ENCODE measurements around the gene PSEN1. TPM values are rescaled to one million over a fixed set of nuclear protein-coding genes. Genes with fewer than 3 reads are reported as not detected.

Gene PSEN1
- total RNA-seq, 2 experiments from 2014 or later, result 33.9 to 37.3 TPM

GRCh38 chr14:73208846-73209245 is 72.5 kb downstream of the PSEN1 start:
- Mint-ChIP-seq H3K9me3 (ENCODE audit: low read depth) (peaks cover 2% of the 10 kb centered on the region), H3K27ac (no peak overlapping the region), H3K36me3 (peaks cover 64% of the 10 kb centered on the region), H3K4me1 (peaks cover 2% of the 10 kb centered on the region), H3K27me3 (no peaks in the 10 kb centered on the region), H3K4me3 (no peak overlapping the region)
- CTCF ChIA-PET, result interaction anchor here (0.6 to 1.6 kb wide), 2 partner anchors 180 to 263 kb away, joined by 3 to 7 read pairs; no protein-coding TSS in a partner anchor
- ATAC-seq (no peak), DNase-seq (no peak)

GRCh38 chr14:73209953-73210352 is 73.6 kb downstream of the PSEN1 start:
- H3K27me3 Mint-ChIP-seq, result no peaks in the 10 kb centered on the region
- H3K4me1 Mint-ChIP-seq, result peaks cover 2% of the 10 kb centered on the region
- CTCF ChIA-PET, result interaction anchor here (1.6 kb wide), 1 partner anchor 262 kb away, joined by 7 read pairs; no protein-coding TSS in a partner anchor

GRCh38 chr14:73211251-73212040 is 75.1 kb downstream of the PSEN1 start:
- Mint-ChIP-seq H3K36me3 (peaks cover 57% of the 10 kb centered on the region), H3K4me1 (peaks cover 2% of the 10 kb centered on the region), H3K4me3 (no peak overlapping the region), H3K27ac (no peak overlapping the region), H3K9me3 (ENCODE audit: low read depth) (peaks cover 2% of the 10 kb centered on the region), H3K27me3 (no peaks in the 10 kb centered on the region)
- ATAC-seq, result no peak
- DNase-seq, result no peak
- CTCF ChIA-PET, result interaction anchor here (1.4 kb wide), 1 partner anchor 20 kb away, joined by 3 read pairs; no protein-coding TSS in a partner anchor

More at GRCh38 chr14:73209953-73210352, 73.6 kb downstream of the PSEN1 start:
- H3K27ac Mint-ChIP-seq, result no peak overlapping the region
- H3K4me3 Mint-ChIP-seq, result no peak overlapping the region
- H3K36me3 Mint-ChIP-seq, result peaks cover 67% of the 10 kb centered on the region
- DNase-seq (no peak), ATAC-seq (no peak)
- H3K9me3 Mint-ChIP-seq (ENCODE audit: low read depth), result peaks cover 2% of the 10 kb centered on the region

DNA sequence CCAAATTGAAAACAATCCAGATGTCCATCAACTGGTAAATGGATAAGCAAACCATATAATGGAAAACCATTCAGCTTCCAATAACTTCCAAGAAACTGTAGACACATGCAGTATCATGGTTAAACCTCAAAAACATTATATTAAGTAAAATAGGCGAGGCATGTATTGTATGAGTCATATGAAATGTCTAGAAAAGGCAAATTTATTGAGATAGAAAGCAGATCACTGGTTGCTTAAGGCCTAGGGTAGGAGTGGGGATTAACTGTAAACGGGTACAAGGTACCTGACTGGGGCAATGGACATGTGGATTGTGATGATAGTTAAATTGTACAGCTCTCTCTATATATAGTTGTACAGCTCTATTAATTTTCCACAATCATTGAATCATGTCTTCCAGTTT is 79.7 kb downstream of the PSEN1 start:
- Mint-ChIP-seq H3K36me3 (peaks cover 47% of the 10 kb centered on the region), H3K9me3 (ENCODE audit: low read depth) (no peaks in the 10 kb centered on the region), H3K27me3 (no peaks in the 10 kb centered on the region), H3K4me3 (no peak overlapping the region), H3K27ac (no peak overlapping the region), H3K4me1 (peaks cover 2% of the 10 kb centered on the region)
- DNase-seq, result no peak
- CTCF ChIA-PET, result no interaction called here
- no peak for ATAC-seq

DNA sequence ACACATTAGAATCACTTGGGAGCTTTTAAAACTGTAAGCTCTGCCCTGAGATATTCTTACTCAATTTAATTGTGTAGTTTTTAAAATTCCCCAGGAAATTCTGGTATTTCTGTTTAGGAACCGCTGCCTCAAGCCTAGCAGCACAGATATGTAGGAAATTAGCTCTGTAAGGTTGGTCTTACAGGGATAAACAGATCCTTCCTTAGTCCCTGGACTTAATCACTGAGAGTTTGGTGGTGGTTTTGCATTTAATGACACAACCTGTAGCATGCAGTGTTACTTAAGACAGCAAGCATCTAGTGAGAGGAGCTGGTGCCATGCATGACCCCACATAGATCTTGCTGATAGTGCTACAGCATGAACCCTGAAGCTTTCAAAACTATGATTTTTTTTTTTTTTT is 81.1 kb downstream of the PSEN1 start:
- Mint-ChIP-seq H3K27ac (no peak overlapping the region), H3K9me3 (ENCODE audit: low read depth) (no peaks in the 10 kb centered on the region), H3K27me3 (no peaks in the 10 kb centered on the region), H3K4me3 (no peak overlapping the region), H3K36me3 (peaks cover 53% of the 10 kb centered on the region), H3K4me1 (peaks cover 14% of the 10 kb centered on the region)
- ATAC-seq (no peak), DNase-seq (no peak)
- CTCF ChIA-PET, result interaction anchor here (0.6 to 0.8 kb wide), 2 partner anchors 27 to 255 kb away, joined by 3 to 4 read pairs; no protein-coding TSS in a partner anchor

DNA sequence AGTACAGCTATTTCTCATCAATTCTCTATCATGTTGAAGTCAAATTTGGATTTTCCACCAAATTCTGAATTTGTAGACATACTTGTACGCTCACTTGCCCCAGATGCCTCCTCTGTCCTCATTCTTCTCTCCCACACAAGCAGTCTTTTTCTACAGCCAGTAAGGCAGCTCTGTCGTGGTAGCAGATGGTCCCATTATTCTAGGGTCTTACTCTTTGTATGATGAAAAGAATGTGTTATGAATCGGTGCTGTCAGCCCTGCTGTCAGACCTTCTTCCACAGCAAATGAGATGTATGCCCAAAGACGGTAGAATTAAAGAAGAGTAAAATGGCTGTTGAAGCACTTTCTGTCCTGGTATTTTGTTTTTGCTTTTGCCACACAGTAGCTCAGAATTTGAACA is 83.8 kb downstream of the PSEN1 start:
- peaks cover 45% of the 10 kb centered on the region for H3K36me3 Mint-ChIP-seq
- H3K9me3 Mint-ChIP-seq (ENCODE audit: low read depth), result no peaks in the 10 kb centered on the region
- H3K4me3 Mint-ChIP-seq, result no peak overlapping the region
- H3K27me3 Mint-ChIP-seq, result no peaks in the 10 kb centered on the region
- no peak for DNase-seq
- H3K27ac Mint-ChIP-seq, result no peak overlapping the region
- CTCF ChIA-PET, result no interaction called here
- H3K4me1 Mint-ChIP-seq, result peaks cover 24% of the 10 kb centered on the region
- no peak for ATAC-seq

- H3K36me3 Mint-ChIP-seq, result peaks cover 45% of the 10 kb centered on the region
- no peak overlapping the region for H3K4me3 Mint-ChIP-seq
- H3K9me3 Mint-ChIP-seq (ENCODE audit: low read depth), result no peaks in the 10 kb centered on the region
- no peak for DNase-seq
- ATAC-seq, result no peak
- peaks cover 24% of the 10 kb centered on the region for H3K4me1 Mint-ChIP-seq
- CTCF ChIA-PET, result no interaction called here
- no peaks in the 10 kb centered on the region for H3K27me3 Mint-ChIP-seq
- H3K27ac Mint-ChIP-seq, result no peak overlapping the region
Measured at GRCh38 chr14:73220634-73221033, 84.3 kb downstream of the PSEN1 start.

DNA sequence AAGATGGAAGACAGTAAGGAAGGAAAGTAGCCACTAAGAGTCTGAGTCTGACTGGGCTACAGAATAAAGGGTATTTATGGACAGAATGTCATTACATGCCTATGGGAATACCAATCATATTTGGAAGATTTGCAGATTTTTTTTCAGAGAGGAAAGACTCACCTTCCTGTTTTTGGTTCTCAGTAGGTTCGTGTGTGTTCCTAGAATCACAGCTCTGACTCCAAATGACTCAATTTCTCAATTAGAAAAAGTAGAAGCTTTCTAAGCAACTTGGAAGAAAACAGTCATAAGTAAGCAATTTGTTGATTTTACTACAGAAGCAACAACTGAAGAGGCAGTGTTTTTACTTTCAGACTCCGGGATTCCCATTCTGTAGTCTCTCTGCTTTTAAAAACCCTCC is 85.6 kb downstream of the PSEN1 start:
- Mint-ChIP-seq H3K27me3 (no peaks in the 10 kb centered on the region), H3K9me3 (ENCODE audit: low read depth) (no peaks in the 10 kb centered on the region), H3K36me3 (peaks cover 43% of the 10 kb centered on the region), H3K4me1 (peaks cover 24% of the 10 kb centered on the region), H3K27ac (peak overlapping the region; percentile 7), H3K4me3 (no peak overlapping the region)
- CTCF ChIA-PET, result no interaction called here
- no peak for DNase-seq
- ATAC-seq, result no peak

GRCh38 chr14:73223049-73223448 is 86.7 kb downstream of the PSEN1 start:
- H3K36me3 Mint-ChIP-seq, result peaks cover 36% of the 10 kb centered on the region

DNA sequence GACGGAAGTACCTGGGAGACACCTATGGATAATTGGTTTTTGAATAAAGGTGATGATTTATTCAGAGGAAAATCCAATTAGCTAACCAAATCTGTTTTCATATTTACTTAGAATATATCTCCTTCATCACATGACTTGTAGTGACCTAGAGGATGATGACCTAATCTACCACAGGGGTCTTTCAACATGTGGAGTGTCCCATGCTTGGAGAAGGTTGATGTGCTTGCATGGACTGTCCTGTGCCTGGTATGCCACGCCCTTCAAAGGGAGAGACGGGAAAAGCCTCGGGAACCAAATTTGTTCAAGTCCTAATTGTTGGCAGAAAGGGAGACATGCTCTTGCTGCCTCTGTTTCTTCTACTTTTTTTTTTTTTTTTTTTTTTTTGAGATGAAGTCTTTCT is 89.2 kb downstream of the PSEN1 start:
- CTCF ChIA-PET, result no interaction called here
- Mint-ChIP-seq H3K4me1 (peaks cover 24% of the 10 kb centered on the region), H3K9me3 (ENCODE audit: low read depth) (no peaks in the 10 kb centered on the region), H3K27me3 (no peaks in the 10 kb centered on the region), H3K36me3 (peaks cover 19% of the 10 kb centered on the region), H3K4me3 (no peak overlapping the region), H3K27ac (no peak overlapping the region)
- no peak for DNase-seq
- no peak for ATAC-seq

More at GRCh38 chr14:73223049-73223448, 86.7 kb downstream of the PSEN1 start:
- peaks cover 24% of the 10 kb centered on the region for H3K4me1 Mint-ChIP-seq
- DNase-seq (no peak), ATAC-seq (peak; percentile 58)
- CTCF ChIA-PET, result interaction anchor here (0.5 to 0.6 kb wide), 2 partner anchors 64 to 171 kb away, joined by 3 to 4 read pairs; no protein-coding TSS in a partner anchor
- peak overlapping the region; percentile 60 for H3K27ac Mint-ChIP-seq
- H3K4me3 Mint-ChIP-seq, result no peak overlapping the region
- no peaks in the 10 kb centered on the region for H3K9me3 Mint-ChIP-seq (ENCODE audit: low read depth)
- H3K27me3 Mint-ChIP-seq, result no peaks in the 10 kb centered on the region

GRCh38 chr14:73227812-73228781 is 91.8 kb downstream of the PSEN1 start:
- Mint-ChIP-seq H3K4me1 (peaks cover 3% of the 10 kb centered on the region), H3K36me3 (peaks cover 2% of the 10 kb centered on the region), H3K4me3 (no peak overlapping the region), H3K27me3 (peaks cover 9% of the 10 kb centered on the region), H3K9me3 (ENCODE audit: low read depth) (no peaks in the 10 kb centered on the region), H3K27ac (no peak overlapping the region)
- ATAC-seq (no peak), DNase-seq (no peak)
- CTCF ChIA-PET, result interaction anchor here (0.5 kb wide), 1 partner anchor 11 kb away, joined by 3 read pairs; no protein-coding TSS in a partner anchor

DNA sequence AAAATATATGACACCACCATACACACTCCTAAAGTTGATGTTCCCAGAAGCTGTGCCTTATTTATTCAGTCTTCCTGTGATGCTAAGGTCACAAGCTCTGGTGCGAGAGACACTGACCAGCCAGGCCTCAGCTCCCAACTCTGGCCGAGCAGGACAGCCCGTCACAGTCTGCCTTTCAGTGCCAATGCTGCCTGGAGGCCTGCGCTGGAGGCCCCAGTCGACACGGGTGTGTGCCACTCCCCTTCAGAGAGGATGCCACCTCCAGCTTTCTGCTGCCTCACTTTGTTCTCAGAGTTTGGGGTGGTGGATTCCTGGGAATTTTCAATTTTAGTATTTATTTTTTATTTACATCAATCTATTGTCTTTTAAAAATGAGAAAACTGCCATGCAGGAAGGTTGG is 93.7 kb downstream of the PSEN1 start:
- CTCF ChIA-PET, result no interaction called here
- Mint-ChIP-seq H3K4me1 (no peaks in the 10 kb centered on the region), H3K9me3 (ENCODE audit: low read depth) (no peaks in the 10 kb centered on the region), H3K4me3 (no peak overlapping the region), H3K36me3 (peaks cover 1% of the 10 kb centered on the region), H3K27me3 (peaks cover 28% of the 10 kb centered on the region), H3K27ac (no peak overlapping the region)
- DNase-seq (no peak), ATAC-seq (no peak)

Measured in activated CD8-positive, alpha-beta memory T cell treated with anti-CD3 and anti-CD28 coated beads, Interleukin-2, amount 10 ng/mL, durations not matched to agents 7 days and 5 days (primary cell).